SIG-M5 treated with dmso at 0.1 percent for 504 hours (cell line): ENCODE measurements around the gene HAPLN2.
"Not testable (repeated sequence)": the region's sequence is repeated elsewhere in the genome, so short reads cannot be mapped to it uniquely, and the experiment has no call there.

Source experiments
- DNase-seq: peaks from one replicate; lab custom pipeline; 2025; ENCODE audit not compliant: unreplicated experiment; lab: John Stamatoyannopoulos, UW

HAPLN2 gene

DNA sequence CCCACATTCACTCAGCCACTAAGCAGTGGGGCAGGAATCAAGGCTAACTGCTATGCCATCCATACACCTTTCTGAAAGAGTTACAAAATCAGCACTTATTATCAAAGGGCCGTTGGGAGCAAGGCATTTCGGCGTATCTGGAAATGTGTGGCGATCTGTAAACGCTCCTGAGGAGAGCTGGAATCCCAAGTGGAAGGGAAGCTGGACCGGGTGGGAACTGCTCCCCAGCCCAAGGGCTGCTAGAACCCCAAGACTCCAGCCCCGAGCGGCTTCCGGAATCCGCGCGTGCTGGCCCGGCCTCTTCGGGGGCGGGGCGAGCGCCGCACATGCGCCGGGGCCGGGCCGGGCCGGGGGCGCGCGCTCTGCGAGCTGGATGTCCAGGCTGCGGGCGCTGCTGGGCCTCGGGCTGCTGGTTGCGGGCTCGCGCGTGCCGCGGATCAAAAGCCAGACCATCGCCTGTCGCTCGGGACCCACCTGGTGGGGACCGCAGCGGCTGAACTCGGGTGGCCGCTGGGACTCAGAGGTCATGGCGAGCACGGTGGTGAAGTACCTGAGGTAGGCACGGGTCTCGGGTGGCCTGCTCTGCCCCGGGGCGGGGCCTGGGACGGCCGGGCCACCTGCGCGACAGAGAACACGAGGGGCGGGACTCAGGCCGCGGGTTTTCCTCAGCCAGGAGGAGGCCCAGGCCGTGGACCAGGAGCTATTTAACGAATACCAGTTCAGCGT lies 27.6 kb upstream of the HAPLN2 start, which contains the start of gene NAXE:
Gene NAXE, plus strand, starts transcription at position 345 of the 726 bp plus-strand sequence. Its CDS starts 29 bp downstream, at position 374.
- DNase-seq = peak; percentile 65

DNA sequence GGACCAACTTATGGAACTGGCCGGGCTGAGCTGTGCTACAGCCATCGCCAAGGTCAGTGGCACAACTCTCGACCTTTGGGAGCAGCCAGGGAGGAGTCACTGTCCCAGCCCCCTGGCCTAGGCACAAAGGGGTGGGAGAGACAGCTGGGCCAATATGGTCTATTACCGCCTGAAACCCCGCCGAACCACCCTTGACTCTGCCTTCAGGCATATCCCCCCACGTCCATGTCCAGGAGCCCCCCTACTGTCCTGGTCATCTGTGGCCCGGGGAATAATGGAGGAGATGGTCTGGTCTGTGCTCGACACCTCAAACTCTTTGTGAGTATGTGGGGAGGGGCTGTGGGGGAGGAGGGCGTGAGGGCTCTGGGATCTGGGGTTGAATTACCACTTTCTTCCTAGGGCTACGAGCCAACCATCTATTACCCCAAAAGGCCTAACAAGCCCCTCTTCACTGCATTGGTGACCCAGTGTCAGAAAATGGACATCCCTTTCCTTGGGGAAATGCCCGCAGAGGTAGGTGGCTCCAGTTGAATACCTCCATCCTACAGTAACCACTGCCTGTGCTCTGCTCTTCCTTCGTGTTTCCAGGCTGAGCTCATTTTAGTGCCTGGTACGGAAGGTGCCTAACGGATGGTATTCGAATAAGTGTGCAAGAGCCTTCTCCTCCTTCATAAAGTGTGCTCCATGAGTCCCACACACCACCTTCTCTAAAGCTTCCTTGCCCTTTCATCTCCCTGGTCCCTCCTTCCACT lies 26.9 kb upstream of the HAPLN2 start:
- DNase-seq = no peak

DNA sequence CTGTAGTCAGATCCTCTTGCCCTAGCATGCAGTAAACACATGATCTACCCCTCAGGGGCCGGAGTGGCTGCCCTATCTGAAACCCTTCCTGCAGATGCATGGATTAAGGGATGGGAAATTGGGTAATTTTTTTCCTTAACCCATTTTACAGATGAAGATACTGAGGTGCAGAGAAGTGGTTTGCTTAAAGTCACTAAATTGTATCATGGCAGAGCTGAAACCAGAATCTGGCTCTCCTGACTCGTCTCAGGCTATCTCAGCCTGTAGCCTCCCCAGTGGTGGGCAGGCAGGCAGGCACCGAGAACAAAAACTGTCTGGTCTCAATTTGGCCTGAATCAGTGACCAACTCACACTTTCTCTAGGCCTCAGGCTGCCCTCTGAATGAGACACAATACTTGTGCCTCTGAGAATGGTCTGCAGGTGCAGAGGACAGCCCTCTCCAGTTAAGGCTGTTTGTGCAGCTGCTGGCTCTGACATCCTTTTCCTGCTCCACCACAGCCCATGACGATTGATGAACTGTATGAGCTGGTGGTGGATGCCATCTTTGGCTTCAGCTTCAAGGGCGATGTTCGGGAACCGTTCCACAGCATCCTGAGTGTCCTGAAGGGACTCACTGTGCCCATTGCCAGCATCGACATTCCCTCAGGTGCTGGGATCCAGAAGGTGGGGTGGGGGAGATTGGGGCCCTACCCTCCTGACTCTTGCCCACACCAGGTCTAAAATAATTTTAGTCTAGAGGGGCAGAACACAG lies 26.1 kb upstream of the HAPLN2 start:
- no peak for DNase-seq

DNA sequence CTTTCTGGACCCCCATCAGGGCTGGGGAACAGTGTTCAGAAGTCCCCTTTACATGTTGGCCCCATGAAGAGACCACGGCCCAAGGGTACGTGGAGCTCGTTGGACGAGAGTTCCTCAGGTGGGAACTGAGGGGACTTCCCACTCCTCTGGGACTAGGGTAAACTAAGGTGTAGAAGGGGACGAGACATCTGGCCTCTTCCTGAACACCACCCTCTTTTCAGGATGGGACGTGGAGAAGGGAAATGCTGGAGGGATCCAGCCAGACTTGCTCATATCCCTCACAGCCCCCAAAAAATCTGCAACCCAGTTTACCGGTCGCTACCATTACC lies 25.6 kb upstream of the HAPLN2 start:
- DNase-seq = no peak

DNA sequence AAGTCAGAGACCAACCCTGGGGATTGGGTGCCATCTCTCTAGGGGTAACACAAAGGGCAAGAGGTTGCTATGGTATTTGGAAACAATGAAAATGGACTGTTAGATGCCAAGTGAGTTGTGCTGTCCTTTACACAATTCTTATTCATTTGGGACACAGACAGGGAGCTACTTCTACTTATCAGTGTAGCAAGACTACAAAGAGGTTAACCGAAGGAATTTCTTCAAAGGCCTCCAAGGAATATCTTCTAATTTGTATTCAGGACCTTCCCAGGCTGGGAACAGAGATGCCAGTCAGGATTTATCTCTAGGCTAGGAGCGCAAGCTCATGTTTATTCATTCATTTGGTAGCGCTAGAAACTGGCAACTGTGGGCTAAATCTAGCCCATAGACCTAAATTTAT lies 25.0 kb upstream of the HAPLN2 start:
- DNase-seq = no peak

GRCh38 chr1:156595016-156595415 lies 24.2 kb upstream of the HAPLN2 start:
- no peak for DNase-seq

DNA sequence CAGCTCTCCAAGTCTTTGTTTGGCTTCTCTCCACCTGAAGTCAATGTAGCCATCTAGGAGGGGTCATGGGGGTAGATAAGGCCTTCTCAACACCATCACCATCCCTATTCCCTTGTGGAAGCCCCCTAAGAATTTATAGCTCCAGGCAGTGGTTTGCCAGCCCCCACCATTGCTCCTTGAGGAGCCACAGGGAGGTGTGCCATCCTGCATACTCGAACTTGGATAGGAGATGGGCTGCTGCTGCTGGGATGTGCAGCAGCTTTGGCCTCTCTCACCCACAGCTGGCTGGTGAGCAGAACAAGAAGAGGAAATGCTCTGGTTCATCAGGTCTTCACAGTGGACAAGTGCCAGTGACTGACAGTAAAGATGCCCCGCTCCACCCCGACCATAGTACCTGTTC lies 22.8 kb upstream of the HAPLN2 start:
- no peak for DNase-seq

- no peak for DNase-seq
These were observed 21.1 kb upstream of the HAPLN2 start for GRCh38 chr1:156598125-156598524.

GRCh38 chr1:156598731-156599432 lies 20.3 kb upstream of the HAPLN2 start:
- no peak for DNase-seq

DNA sequence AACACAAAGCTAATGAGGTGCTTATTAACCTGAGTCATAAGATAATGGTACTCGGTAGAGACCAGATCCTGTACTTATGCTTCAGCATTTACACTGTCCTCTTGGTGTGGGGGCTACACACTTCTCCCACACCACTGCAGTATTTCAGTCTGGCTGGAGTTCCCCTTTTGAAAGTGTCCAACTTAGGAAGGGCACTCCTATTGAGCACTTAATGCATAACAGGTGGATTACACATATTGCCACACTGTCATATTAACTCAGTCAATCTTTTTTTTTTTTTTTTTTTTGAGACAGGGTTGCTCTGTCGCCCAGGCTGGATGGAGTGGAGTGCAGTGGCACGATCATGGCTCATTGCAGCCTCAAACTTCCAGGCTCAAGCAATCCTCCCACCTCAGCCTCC lies 19.4 kb upstream of the HAPLN2 start:
- peak; percentile 94 for DNase-seq

DNA sequence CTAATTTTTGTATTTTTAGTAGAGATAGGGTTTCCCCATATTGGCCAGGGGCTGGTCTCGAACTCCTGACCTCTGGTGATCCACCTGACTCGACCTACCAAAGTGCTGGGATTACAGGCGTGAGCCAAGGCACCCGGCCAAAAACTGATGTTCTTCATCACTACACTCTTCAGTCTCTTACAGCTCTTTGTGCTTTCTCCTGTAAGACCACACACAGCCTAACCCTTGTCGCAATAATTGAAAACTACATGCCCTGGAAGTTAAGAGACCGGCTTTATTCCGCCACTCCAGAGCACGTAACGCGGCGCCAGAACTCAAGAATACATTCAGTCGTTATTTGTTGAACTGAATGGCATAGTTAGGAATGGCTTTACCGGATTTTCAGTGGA lies 18.5 kb upstream of the HAPLN2 start:
- peak; percentile 43 for DNase-seq

DNA sequence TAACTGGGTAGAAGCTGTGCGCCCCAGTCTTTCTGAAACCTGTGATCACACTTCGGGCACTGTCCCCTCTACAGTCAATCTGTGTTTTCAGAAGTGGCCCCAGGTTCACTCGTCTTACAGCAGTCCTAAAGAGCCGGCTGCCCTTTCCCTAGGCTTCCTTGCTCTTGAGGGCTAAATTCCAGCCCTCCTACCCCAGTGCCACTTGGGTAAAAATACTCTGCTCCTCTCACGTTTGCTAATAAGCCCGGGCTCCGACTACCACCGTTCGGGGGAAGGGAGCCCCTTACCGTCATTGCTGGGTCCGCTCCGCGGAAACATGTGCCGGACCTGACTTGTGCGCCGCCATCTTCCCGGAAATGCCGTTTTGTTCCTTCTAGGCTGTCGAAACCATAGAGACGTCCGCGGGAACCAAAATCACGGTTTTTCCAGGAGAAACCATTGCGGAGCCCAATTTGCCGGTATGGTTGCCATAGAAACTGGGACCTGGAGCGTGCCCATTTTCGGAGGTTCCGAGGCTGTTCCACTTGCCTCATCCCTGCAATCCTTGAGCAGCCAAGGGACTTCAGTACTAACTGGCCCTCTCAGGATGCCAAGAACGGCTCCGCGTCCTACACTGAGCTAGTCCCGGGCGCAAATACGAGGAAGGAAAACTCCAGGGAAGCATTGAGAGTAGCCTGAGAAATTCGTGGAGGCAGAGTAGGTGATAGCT lies 17.9 kb upstream of the HAPLN2 start, which contains the start of gene GPATCH4:
Gene GPATCH4, minus strand, starts transcription at position 358 of the 709 bp plus-strand sequence.
- peak; percentile 84 for DNase-seq

- DNase-seq = no peak
These were observed 17.3 kb upstream of the HAPLN2 start for GRCh38 chr1:156601892-156602291.

GRCh38 chr1:156602557-156602993 lies 16.6 kb upstream of the HAPLN2 start:
- DNase-seq = peak; percentile 61

GRCh38 chr1:156607344-156607743 lies 11.9 kb upstream of the HAPLN2 start:
- not testable (repeated sequence) for DNase-seq

DNA sequence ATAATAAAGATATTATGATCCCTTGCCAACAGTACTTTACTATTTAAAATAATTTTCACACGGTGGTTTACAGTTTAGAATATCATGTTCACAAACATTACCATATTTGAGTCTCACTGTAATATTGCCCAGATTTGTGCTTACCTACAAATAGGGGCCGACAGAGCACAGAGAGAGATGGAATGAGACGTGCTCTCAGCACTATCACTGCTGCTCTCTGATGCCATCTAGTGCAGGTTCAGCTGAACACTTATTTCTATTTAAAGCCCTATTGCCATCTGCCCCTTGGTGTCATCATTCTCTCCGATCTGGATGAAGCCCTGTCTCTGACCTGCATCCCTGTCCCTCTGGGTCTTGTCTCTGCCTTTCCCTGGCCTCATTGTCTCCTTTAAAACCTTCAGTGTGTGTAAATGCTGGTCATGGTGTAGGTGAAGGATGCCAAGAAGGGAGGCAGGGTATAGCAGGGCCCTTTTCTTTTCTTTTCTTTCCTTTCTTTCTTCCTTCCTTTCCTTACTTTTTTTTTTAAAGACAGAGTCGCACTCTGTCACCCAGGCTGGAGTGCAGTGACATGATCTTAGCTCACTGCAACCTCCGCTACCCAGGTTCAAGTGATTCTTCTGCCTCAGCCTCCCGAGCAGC lies 11.1 kb upstream of the HAPLN2 start:
- peak; percentile 95 for DNase-seq

DNA sequence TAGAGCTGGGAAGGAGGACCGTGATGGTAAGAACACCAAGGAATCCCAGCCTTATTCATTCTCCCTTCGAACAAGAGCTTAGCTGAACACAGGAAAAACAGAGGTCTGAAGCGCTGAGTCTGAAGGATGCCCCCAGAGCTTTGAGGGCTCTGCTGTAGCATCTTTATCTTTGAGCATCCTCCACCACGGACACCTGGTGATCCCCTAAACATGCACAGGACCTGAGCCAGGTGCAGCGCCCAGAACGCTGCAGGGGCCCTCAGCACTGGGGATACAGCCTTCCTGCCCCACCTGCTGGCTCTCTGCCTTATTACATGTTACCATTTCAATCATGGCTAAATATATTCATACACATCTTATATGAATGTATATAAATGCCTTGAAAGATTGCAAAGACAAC lies 10.2 kb upstream of the HAPLN2 start:
- peak; percentile 57 for DNase-seq

- DNase-seq = not testable (repeated sequence)
These were observed 9.1 kb upstream of the HAPLN2 start for GRCh38 chr1:156610072-156610471.

DNA sequence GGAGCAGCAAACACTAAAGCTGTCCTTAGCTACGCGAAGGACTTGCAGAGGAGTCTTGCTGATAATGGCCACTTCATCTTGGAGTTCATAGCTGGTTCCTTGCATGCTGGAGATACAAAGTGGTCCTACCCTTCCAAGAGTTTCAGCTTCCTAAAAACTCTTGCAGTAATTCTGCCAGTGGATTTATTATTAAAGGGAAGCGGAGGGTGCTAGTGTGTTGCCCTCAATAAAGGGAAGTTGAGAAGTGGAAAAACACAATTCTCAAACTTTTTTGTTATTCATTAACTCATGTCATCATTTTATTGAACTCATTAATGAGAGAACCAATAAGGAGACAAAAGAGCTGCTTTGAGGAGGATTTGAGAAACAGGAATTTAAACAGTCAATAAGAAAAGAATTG lies 6.5 kb upstream of the HAPLN2 start:
- DNase-seq = no peak

GRCh38 chr1:156615946-156616345 lies 3.3 kb upstream of the HAPLN2 start:
- no peak for DNase-seq
